GM10248 (cell line): ENCODE measurements around the gene SLC52A3.
"Not testable (repeated sequence)": the region's sequence is repeated elsewhere in the genome, so short reads cannot be mapped to it uniquely, and the experiment has no call there.

Experiments
- CTCF ChIA-PET: fragments of 300-600 bp; sonication (Branson Sonifier 250); formaldehyde crosslinking; extraction: SDS; loops from one replicate; lab custom pipeline; 2021; ENCODE audit warnings: antibody characterized with exemption; lab: Yijun Ruan, JAX
- POLR2A ChIA-PET: fragments of 350-650 bp; sonication (Branson Sonifier 250); formaldehyde crosslinking; extraction: SDS; loops from one replicate; lab custom pipeline; 2020; ENCODE audit warnings: antibody characterized with exemption; lab: Yijun Ruan, JAX
- DNase-seq: peaks from one replicate; pipeline ENCODE4 v3.0.0; 2012; ENCODE audit errors: extremely low spot score
- CTCF ChIP-seq: IDR thresholded peaks from 2 replicates; pipeline ENCODE4 v1.5.1; 2012; ENCODE audit warnings: mild to moderate bottlenecking, low read depth; ENCODE audit errors: extremely low read depth, missing control alignments, control extremely low read depth

The SLC52A3 gene

GRCh38 chr20:768426-768978 lies at the start of gene SLC52A3:
Gene SLC52A3, minus strand, starts transcription at chr20:768500. Its CDS starts 2,726 bp downstream, at chr20:765774.
- POLR2A ChIA-PET: no interaction called here
- TF ChIP-seq CTCF: no peak
- CTCF ChIA-PET: interaction anchor here (0.8 to 1.2 kb wide), 3 partner anchors 17 to 206 kb away, joined by 3 read pairs; no protein-coding TSS in a partner anchor
- no peak for DNase-seq

GRCh38 chr20:815914-816606 lies 47.8 kb upstream of the SLC52A3 start:
- ChIA-PET POLR2A (no interaction called here), CTCF (interaction anchor here (0.7 to 8.4 kb wide), 26 partner anchors 8 to 396 kb away, joined by 3 to 231 read pairs (median 5); partner anchors contain the start of gene FAM110A)
- peak; percentile 89 for TF ChIP-seq CTCF
- DNase-seq: peak; percentile 77

GRCh38 chr20:815226-815625 lies 46.9 kb upstream of the SLC52A3 start:
- CTCF ChIA-PET: interaction anchor here (0.7 to 8.4 kb wide), 24 partner anchors 9 to 397 kb away, joined by 3 to 231 read pairs (median 5); partner anchors contain the start of gene FAM110A
- DNase-seq: no peak
- TF ChIP-seq CTCF: no peak
- POLR2A ChIA-PET: no interaction called here

GRCh38 chr20:813390-813789 lies 45.1 kb upstream of the SLC52A3 start:
- ChIA-PET POLR2A (no interaction called here), CTCF (interaction anchor here (0.9 to 8.4 kb wide), 2 partner anchors 143 to 161 kb away, joined by 3 to 231 read pairs; no protein-coding TSS in a partner anchor)
- no peak for DNase-seq
- TF ChIP-seq CTCF: no peak

GRCh38 chr20:812435-812814 lies 44.1 kb upstream of the SLC52A3 start:
- DNase-seq, POLR2A ChIA-PET: not testable (repeated sequence)
- CTCF ChIA-PET: interaction anchor here (8.4 kb wide), 1 partner anchor 144 kb away, joined by 231 read pairs; no protein-coding TSS in a partner anchor

GRCh38 chr20:811776-812434 lies 43.6 kb upstream of the SLC52A3 start:
- POLR2A ChIA-PET, DNase-seq: not testable (repeated sequence)
- CTCF ChIA-PET: interaction anchor here (8.4 kb wide), 1 partner anchor 145 kb away, joined by 231 read pairs; no protein-coding TSS in a partner anchor

- DNase-seq: no peak
- no peak for TF ChIP-seq CTCF
- ChIA-PET POLR2A (no interaction called here), CTCF (interaction anchor here (1.9 to 2.1 kb wide), 2 partner anchors 10 to 42 kb away, joined by 4 to 6 read pairs; no protein-coding TSS in a partner anchor)
Measured at GRCh38 chr20:805713-806112, 37.4 kb upstream of the SLC52A3 start.
